NCI-H345 (cell line): ENCODE measurements around the gene CDK18.

Experiments
- DNase-seq: peaks from one replicate; lab custom pipeline; 2025; lab: John Stamatoyannopoulos, UW

CDK18 gene

GRCh38 chr1:205537386-205538018 is 33.0 kb downstream of the CDK18 start:
- no peak for DNase-seq

GRCh38 chr1:205538235-205538840 is 33.9 kb downstream of the CDK18 start:
- no peak for DNase-seq

- DNase-seq: no peak
Measured at GRCh38 chr1:205541161-205541886, 36.9 kb downstream of the CDK18 start.

- DNase-seq: no peak
Measured at GRCh38 chr1:205542367-205542766, 37.9 kb downstream of the CDK18 start.

GRCh38 chr1:205543351-205544301 is 39.2 kb downstream of the CDK18 start:
- DNase-seq: peak; percentile 76

GRCh38 chr1:205545001-205545919 is 40.8 kb downstream of the CDK18 start:
- no peak for DNase-seq

- no peak for DNase-seq
Measured at GRCh38 chr1:205545991-205546390, 41.5 kb downstream of the CDK18 start.

GRCh38 chr1:205546541-205546940 is 42.1 kb downstream of the CDK18 start:
- DNase-seq: no peak

GRCh38 chr1:205547936-205548827 is 43.7 kb downstream of the CDK18 start:
- DNase-seq: no peak

- DNase-seq: no peak
Measured at GRCh38 chr1:205554026-205554811, 49.8 kb downstream of the CDK18 start.

- no peak for DNase-seq
Measured at GRCh38 chr1:205561501-205562203, 57.2 kb downstream of the CDK18 start.

- no peak for DNase-seq
Measured at GRCh38 chr1:205563927-205564441, 59.5 kb downstream of the CDK18 start.

GRCh38 chr1:205565799-205566198 is 61.3 kb downstream of the CDK18 start:
- no peak for DNase-seq

- DNase-seq: no peak
Measured at GRCh38 chr1:205567716-205568115, 63.2 kb downstream of the CDK18 start.

- no peak for DNase-seq
Measured at GRCh38 chr1:205568135-205568468, 63.6 kb downstream of the CDK18 start.

- DNase-seq: no peak
Measured at GRCh38 chr1:205568469-205569361, 64.2 kb downstream of the CDK18 start.

GRCh38 chr1:205569411-205570172 is 65.1 kb downstream of the CDK18 start:
- no peak for DNase-seq
